GM18498 (cell line): ENCODE measurements around the gene HMCN2.

ENCODE experiments used
- ATAC-seq: cut with Tn5 transposase; IDR thresholded peaks from one replicate; pipeline ENCODE4 v1.9.1; 2021; ENCODE audit warnings: mild to moderate bottlenecking, moderate library complexity; ENCODE audit not compliant: unreplicated experiment

Gene HMCN2

DNA sequence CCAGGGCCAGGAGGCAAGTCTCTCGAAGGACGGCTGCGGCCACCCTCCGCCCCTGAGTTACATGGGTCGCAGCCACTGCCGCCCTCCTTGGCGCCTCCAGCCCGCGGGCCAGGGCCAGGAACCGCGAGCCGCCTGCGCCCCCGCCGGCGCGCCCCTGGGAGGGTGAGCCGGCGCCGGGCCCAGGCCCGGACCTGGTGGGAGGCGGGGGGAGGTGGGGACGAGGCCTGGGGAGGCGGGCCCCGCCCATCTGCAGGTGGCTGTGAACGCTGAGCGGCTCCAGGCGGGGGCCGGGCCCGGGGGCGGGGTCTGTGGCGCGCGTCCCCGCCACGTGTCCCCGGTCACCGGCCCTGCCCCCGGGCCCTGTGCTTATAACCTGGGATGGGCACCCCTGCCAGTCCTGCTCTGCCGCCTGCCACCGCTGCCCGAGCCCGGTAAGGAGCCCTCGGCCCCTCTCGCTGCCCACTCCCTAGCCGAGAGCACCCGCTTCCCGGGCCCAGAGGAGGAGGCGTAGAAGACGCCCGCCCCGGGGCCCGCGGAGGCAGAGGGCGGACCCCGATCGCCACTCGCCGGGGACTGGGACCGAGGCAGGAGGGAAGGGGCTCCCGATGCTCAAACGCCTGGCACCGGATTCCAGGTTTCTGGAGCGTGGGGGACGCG lies 179.1 kb downstream of the HMCN2 start, which contains the start of gene ASS1:
Gene ASS1, plus strand, starts transcription at position 397 of the 657 bp plus-strand sequence. CDS start 7,268 bp downstream, outside the sequence.
- no peak for ATAC-seq

DNA sequence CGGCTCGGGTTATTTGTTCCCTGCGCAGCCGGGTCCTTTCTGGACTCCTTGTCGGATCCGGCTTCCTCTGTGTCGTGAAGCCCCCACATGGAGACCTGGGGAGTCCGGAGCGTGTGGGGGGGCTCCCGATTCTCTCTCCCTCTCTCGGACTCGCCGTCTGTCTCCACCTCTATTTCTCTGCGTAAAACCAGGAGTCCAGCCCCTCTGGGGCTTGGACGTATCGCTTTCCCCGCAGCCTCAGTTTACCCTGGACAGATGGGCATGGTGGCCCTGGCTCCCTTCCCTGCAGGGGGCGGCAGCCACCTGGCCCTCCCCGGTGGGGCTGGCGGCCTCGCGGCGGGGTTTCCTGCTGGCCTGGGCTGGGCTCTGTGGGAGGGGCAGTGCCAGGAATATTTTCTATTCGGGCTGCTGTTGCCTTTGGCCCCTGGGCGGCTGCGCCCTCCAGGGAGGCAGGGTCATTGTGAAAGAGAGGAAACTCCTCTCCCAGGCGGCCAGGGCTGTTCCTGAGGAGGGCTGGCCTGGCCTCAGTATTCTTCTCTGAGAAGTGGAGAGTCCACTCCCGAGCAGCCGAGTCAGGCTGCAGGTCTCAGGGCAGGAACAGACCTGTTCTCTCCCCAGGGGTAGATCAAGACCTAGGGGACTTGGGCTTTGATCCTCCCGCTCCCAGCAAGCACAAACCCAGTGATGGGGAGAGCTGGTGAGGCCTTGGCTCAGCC lies 179.9 kb downstream of the HMCN2 start:
- ATAC-seq: no peak

DNA sequence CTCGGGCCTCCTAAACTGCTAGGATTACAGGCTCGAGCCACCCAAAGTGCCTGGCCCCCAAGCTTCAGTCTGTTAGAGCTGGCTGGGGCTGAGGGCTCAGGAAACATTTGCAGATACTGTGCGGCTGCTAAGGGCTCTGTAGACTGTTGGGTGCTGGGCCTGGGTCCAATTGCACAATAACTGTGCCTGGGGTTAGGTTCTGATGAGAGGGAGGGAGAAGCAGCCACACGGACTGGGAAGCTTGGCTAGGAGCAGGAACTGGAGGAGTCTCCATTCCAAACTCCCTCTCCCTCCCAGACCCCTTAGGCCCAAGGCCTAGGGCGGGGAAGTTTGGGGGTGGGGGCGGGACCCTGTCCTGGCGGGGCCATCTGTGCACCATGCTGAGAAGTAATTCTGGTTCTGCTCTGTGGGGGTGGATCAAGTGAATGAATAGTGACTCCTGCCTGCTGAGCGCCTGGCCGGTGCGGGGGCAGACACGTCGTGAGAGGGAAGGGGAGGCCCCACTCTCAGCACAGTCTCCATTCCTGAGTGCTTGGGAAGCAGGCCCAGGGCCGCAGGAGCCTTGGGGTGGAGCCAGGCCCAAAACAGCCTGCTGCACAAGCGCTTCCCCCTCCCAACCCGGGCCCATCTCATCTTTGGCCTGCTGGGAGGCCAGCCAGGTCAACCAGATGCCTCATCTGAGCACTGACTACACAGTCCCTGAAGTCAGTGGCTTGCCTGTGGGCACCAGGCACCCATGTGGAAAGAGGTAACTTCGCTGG lies 180.7 kb downstream of the HMCN2 start:
- no peak for ATAC-seq

DNA sequence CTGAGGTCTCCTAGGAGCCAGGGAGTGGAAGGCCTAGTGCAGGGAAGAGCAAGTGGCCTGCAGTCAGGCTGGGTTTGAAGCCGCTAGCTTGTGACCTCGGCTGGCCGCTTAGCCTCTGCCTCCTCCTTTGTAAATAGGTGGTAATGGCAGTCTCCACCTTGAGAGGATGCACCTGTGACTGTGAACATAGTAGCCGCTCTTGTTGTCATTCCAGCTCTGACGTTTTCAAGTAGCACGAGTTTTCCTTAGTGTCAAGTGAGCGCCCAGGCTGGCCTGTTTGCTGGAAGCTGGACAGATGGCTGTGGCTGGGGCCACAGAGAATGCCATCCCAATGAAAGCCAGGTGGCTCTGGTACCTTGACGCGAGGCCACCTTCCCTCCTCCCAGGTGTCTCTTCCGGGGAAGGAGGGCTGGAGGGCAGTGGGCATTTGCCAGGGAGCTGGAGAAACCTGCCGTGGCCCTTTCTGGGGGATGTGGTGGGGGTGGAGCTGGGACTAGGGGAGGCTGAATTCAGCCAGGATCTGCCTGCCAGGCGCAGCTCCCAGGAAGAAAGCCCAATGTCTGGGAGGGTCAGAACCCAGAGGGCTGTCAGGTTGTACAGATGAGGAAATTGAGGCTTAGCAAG lies 181.7 kb downstream of the HMCN2 start:
- ATAC-seq: no peak

DNA sequence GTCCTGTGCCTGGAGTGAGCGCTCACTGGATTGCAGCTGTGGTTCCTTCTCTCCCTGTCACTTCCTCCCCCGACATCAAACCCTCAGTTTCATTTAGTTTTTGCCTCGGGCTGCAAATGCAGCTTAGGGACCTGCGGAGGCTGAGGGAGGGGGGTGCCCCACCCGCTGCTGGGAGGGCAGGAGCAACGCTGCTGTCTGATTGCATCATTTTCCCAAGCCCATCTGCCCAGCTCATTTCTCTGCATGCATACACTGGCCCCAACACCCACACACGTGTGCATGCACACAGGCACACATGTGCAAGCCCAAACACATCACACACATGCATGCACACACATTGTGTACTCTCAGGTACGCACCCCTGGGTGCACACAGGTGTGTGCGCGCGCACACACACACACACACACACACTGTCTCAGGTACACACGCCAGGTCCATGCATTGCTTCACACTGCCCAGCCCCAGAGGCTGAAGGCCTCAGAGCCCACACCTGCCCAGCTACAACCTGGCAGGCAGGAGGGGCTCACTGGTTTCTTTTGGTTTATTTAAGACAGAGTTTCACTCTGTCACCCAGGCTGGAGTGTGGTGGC lies 182.6 kb downstream of the HMCN2 start:
- no peak for ATAC-seq

DNA sequence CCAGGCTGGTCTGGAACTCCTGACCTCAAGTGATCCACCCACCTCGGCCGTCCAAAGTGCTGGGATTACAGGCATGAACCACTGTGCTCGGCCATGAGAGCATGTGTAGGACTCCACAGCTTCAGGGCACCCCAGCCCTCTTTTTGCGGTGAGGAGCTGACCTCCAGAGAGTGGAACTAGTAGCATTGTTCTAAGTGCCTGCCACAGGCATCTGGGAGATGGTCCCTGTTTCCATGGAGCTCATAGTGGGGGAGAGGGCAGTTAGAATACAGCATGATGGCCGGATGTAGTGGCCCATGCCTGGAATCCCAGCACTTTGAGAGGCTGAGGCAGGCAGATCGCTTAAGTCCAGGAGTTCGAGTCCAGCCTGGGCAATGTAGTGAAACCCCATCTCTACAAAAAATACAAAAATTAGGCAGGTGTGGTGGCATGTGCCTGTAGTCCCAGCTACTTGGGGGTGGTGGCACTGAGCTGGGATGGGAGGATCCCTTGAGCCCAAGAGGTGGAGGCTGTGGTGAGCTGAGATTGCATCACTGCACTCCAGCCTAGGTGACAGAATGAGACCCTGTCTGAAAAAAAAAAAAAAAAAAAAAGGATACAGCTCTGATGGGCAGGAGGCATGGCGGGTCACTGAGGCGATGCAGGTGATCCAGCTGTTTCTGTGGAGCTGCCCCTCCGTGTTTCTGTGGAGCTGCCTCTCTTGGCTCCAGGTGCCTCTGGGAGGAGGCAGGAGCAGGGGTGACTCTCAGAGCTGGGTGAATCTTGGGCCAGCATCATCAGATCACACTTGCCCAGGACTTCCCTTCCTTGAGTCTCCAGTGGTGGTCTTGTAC lies 183.4 kb downstream of the HMCN2 start:
- ATAC-seq: no peak

DNA sequence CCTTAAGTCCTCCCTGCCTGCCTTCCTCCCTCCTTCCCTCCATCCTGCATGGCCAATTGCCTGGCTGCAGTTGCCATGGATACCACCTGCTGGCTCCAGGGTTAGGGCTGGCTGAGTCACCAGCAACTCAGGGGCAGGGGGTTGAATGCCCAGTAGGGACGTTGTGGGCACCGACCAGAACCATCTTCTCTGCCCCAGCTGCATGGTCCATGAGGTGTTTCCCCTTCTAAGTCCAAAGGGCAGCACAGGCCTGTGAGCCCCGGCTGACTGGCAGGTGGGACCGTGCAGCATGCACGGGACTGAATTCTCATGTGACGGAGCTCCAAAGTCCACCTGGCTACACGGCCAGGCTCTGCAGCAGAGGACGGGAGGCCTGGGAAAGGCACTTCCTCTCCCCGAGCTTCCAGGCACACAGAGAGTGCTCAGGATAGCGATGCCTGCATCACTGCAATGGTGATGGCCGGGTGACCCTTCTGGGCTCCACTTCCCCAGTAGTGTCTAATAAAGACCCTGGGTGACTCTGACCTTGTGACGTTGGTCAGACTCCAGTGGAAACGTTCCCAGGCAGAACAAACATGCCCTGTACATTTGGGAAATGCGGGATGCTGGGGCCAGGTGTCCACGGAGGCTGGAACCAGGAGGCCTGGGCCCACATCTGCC lies 184.9 kb downstream of the HMCN2 start:
- ATAC-seq: no peak

DNA sequence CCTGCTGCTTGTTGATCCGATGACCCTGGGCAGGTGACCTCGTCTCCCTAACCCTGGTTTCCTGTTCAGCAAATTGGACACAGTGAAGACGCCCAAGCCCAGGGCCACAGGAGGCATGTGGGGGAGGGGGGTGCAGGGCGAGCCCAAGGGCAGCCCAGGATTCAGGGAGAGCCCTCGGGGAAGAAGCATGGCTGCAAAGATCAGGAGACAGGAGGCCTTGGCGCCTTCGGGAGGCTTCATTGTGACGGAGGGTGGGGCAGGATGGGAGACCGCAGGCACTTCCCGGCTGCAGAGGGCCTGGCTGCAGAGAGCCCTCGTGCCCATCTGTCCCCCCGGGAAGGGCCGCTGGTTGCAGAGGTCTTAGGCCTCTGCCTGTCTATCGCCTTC lies 185.4 kb downstream of the HMCN2 start:
- ATAC-seq: no peak

DNA sequence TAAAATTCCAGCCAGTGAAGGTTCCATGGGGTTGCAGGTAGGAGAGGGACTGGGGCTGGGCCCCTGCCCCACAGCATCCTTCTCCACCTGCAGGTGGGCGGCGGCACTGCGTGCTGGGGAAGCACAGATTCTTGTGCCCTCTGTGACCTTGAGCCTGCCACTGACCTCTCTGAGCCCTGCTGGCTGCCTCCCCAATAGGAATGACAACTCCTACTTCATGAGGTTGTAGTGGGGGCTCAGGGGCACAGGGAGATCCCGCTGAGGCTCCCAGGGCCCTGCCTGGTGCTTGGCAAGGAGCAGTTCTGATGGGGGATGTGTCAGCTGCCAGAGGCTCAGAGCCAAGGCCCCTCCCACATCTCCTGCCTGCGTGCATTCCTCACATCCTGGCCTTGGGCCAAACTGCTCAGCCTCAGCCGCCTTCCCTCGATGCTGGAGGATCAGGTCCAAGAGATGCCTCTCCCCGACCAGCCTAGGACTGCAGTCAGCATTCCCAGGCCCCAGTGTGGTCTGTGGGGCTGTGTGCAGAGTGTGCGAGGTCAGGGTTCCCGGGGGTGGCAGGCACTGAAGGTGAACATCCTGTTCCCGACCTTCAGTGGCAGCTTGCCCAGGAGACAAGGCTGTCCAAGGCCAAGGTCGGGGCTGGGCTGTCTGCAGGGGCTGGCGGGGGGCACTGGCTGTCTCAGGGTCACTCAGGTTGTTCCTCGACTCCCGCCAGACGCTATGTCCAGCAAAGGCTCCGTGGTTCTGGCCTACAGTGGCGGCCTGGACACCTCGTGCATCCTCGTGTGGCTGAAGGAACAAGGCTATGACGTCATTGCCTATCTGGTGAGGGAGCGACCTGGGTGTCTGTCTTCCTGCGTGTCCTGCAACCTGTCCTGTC lies 186.2 kb downstream of the HMCN2 start:
- no peak for ATAC-seq

DNA sequence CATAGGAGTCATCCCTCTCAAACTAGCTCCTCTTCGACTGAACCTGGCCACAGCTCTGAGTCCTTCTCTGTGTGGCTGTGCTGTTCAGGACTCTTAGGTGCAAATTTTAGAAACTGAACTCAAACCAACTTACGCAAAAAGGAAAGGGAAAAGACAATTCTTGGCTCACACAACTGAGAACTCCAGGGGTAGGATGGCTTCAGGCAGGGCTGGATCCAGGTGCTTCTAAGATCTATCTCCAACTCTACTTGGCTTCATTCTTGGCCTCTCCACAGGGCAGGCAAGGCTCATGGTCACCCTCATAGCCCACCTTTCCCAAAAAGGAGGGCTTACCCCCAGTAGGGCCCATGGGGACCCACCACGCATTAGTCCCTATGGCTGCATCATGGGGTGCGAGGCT lies 187.3 kb downstream of the HMCN2 start:
- ATAC-seq: no peak

DNA sequence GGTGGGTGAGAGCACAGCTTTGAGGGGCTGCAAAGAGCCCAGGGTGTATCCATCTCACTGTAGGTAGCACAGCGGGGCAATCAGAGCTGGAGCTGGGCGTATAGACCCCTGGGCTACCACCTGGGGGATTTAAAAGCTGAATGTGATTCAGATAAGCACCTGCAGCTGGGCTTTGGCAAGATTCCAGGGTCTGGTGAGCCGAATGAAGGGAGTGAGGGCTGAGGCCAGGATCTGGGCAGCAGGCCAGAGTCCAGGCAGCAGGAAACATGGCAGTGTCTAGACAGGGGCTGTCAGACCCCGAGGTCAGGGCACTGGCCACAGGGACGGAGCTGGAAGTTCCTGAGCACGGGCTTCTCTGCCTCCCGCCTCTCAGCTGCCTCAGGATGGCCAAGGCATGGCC lies 187.9 kb downstream of the HMCN2 start:
- no peak for ATAC-seq

DNA sequence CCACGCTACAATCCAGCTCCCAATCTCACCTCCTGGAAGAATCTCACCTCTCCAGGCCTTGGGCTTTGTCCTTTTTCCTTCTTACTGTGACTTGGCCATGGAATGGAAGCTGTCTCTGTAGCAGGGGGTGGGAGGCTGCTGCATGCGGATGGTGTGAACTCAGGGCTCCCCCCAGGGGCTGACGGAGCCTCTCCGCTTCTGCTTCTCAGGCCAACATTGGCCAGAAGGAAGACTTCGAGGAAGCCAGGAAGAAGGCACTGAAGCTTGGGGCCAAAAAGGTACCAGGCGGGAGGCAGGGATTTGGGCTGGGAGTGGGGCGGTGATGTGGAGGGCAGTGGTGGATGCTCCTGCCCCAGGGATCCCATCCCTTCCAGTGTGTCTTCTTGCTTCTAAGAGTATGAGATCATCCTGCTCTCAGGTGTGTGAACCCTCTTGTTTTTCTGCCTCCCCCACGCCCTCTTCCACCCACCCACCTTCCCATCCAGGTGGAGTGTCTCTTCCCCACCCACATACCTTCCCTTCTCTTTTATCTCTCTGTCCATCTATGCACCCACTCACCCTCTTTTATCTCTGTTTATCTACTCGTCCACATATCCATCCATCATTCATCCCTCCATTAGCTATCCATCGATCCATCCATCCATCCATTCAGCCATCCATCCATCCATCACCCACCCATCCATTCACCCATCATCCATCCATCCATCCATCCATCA lies 188.7 kb downstream of the HMCN2 start:
- no peak for ATAC-seq

DNA sequence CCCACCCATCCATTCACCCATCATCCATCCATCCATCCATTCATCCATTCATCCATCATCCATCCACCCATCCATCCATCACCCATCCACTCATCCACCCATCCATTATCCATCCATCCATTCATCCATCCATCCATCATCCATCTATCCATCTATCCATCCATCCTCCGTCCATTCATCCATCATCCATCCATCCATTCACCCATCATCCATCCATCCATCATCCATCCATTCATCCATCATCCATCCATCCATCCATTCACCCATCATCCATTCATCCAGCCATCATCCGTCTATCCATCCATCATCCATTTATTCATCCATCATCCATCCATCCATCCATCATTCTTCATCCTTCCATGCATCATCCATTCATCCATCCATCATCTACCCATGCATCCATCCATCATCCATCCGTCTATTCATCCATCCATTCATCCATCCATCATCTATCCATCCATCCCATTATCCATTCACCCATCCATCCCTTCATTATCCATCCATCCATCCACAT lies 189.3 kb downstream of the HMCN2 start:
- ATAC-seq: no peak

DNA sequence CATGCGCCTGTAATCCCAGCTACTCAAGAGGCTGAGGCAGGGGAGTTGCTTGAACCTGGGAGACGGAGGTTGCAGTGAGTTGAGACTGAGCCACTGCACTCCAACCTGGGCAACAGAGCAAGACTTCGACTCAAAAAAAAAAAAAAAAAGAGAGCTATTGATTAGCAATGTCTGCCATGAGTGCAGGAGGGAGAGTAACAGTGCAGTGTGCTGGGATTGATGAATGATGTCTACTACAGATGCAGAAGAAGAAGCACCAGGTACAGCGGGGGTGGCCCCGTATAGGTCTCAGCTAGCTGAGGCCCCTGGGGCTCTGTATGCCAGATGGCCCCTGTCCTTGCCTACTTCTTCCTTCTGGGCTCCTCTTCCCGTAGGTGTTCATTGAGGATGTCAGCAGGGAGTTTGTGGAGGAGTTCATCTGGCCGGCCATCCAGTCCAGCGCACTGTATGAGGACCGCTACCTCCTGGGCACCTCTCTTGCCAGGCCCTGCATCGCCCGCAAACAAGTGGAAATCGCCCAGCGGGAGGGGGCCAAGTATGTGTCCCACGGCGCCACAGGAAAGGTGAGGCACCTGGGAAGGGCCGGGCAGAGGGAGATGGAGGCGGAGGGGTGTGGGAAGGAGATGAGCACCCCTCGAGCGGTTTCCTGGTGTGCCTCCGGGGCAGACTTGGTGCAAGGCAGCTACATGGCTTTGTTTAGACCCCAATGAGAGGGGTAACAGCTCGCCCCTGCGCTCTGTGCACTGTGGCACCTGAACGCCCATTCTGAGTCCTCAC lies 192.7 kb downstream of the HMCN2 start:
- no peak for ATAC-seq

DNA sequence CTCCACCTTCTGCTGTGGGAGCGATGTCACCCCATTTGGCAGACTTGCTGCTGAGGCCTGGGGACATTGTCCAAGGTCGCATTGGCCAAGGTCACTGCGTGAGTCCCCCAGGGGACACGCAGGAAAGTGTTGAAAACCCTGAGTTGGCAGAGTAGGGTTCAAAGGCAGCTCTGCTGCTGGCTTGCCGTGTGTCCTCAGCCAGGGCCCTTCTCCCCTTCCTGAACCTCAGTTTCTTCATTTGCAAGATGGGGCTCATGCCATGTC lies 193.2 kb downstream of the HMCN2 start:
- ATAC-seq: no peak

DNA sequence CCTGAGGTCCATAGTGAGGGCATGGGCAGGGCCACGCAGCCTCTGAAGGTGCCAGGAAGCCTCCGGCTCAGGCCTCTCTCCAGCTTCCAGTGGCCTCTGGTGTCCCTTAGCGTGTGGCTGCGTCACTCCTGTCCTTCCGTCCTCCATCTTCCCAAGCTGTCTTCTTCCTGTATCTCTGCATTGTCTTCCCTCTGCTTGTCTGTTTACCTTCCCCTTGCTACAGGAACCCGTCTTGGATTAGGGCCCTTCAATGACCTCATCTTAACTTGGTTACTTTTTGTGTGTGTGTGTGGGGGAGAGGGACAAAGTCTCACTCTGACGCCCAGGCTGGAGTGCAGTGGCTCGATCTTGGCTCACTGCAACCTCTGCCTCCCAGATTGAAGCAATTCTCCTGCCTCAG lies 193.6 kb downstream of the HMCN2 start:
- ATAC-seq: no peak

DNA sequence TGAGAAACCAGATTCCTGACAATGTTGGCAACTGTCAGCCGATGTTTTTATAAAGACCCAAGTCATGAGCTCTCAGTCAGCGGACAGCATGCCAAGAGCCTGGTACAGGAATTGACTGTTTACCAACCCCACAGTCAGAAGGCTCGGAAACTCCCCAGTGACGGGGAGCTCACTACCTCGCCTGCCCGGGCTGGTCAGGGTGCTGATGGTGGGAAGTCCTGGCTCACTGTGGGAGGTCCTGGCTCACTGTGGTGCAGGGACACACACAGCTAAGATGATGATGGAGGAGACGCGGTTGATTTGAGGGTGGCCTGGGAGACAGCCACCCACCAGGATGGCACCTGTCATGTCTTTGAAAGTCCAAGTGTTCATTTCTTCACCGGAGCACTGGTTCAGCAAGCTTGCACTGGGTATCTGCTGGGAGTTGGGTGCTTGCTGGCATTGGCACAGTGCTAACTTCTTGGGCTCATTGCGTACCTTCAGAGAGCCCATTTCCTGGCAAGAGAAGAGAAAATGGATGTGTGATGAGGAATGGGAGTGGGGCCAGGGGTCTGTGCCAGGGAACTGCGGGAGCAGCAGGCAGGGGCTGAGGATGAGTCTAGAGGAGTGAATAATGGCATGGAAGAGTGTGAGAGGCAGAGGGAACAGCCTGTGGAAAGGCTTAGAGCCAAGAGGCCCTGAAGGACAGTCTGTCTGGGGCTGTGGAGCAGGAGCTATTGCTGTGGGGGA lies 194.5 kb downstream of the HMCN2 start:
- ATAC-seq: no peak
